Stimulated activated CD4-positive, alpha-beta T cell treated with anti-CD3 and anti-CD28 coated beads, Interleukin-2, amount 100 ng/mL, for 24 hours (primary cell): Measurements from ENCODE around the gene RGS9.
"Not testable (repeated sequence)": the region's sequence is repeated elsewhere in the genome, so short reads cannot be mapped to it uniquely, and the experiment has no call there.

Experiments used
- DNase-seq, 2 donors: peaks; one replicate each; pipeline ENCODE4 v3.0.0-alpha.2; 2020

Gene RGS9

GRCh38 chr17:65137021-65137939 is at the start of gene RGS9:
Gene RGS9, plus strand, starts transcription at chr17:65137370. Its CDS starts 171 bp downstream, at chr17:65137541.
- peak; percentile 84 for DNase-seq

GRCh38 chr17:65088621-65089360 is 48.4 kb upstream of the RGS9 start:
- no peak for DNase-seq

- no peak for DNase-seq
These were observed 44.9 kb upstream of the RGS9 start for GRCh38 chr17:65092262-65092661.

- DNase-seq: not testable (repeated sequence)
These were observed 44.3 kb upstream of the RGS9 start for GRCh38 chr17:65092721-65093356.

GRCh38 chr17:65093930-65094329 is 43.2 kb upstream of the RGS9 start:
- no peak for DNase-seq

- no peak for DNase-seq
These were observed 41.7 kb upstream of the RGS9 start for GRCh38 chr17:65095465-65095864.

GRCh38 chr17:65096382-65096781 is 40.8 kb upstream of the RGS9 start:
- not testable (repeated sequence) for DNase-seq

- DNase-seq: no peak
These were observed 40.1 kb upstream of the RGS9 start for GRCh38 chr17:65097110-65097509.

GRCh38 chr17:65099475-65099874 is 37.7 kb upstream of the RGS9 start:
- no peak for DNase-seq

GRCh38 chr17:65099941-65100315 is 37.2 kb upstream of the RGS9 start:
- DNase-seq: peak; percentile 84 to 87

- DNase-seq: peak; percentile 82 to 84
These were observed 36.6 kb upstream of the RGS9 start for GRCh38 chr17:65100316-65101140.

- no peak for DNase-seq
These were observed 35.8 kb upstream of the RGS9 start for GRCh38 chr17:65101371-65101770.

GRCh38 chr17:65102235-65102634 is 34.9 kb upstream of the RGS9 start:
- no peak for DNase-seq

- no peak for DNase-seq
These were observed 34.4 kb upstream of the RGS9 start for GRCh38 chr17:65102788-65103187.

GRCh38 chr17:65103431-65103830 is 33.7 kb upstream of the RGS9 start:
- DNase-seq: no peak

GRCh38 chr17:65103896-65104295 is 33.3 kb upstream of the RGS9 start:
- DNase-seq: no peak

GRCh38 chr17:65104541-65104940 is 32.6 kb upstream of the RGS9 start:
- DNase-seq: no peak

GRCh38 chr17:65104973-65105372 is 32.2 kb upstream of the RGS9 start:
- DNase-seq: no peak

- DNase-seq: no peak
These were observed 29.0 kb upstream of the RGS9 start for GRCh38 chr17:65108152-65108551.

- DNase-seq: no peak
These were observed 27.6 kb upstream of the RGS9 start for GRCh38 chr17:65109543-65109942.

GRCh38 chr17:65109990-65110680 is 27.0 kb upstream of the RGS9 start:
- DNase-seq: no peak

- DNase-seq: no peak
These were observed 21.3 kb upstream of the RGS9 start for GRCh38 chr17:65115839-65116238.
